Adrenal gland (tissue), 19 donors: ENCODE data around the gene URI1. TPM values are rescaled to one million over a fixed set of nuclear protein-coding genes. Genes with fewer than 3 reads are reported as not detected.

Experiments
- DNase-seq, 7 donors: peaks; one replicate each; pipeline ENCODE4 v3.0.0-alpha.2; 2019 to 2020
- H3K27ac ChIP-seq, 5 donors: fragments of 200-600 bp; sonication (generic) in 4 of 5; 1 replicate in 3 of 5; 2 replicates in 2 of 5; pipeline versions ENCODE4 v1.5.1 to v1.8.0; 2016 to 2020; ENCODE audit warnings: mild to moderate bottlenecking in 1 of 5
- H3K27me3 ChIP-seq: fragments of 200-600 bp; 2 replicates; pipeline ENCODE4 v1.8.0; 2021
- H3K36me3 ChIP-seq, 2 donors: fragments of 200-600 bp; replicated peaks in 1 of 2; 1 replicate in 1 of 2; 2 replicates in 1 of 2; pipeline versions ENCODE4 v1.5.1 to v1.8.0; 2018 to 2022
- H3K4me1 ChIP-seq, 2 donors: fragments of 200-600 bp; replicated peaks in 1 of 2; 1 replicate in 1 of 2; 2 replicates in 1 of 2; pipeline versions ENCODE4 v1.5.1 to v1.8.0; 2018 to 2021
- H3K4me3 ChIP-seq, 4 donors: fragments of 200-600 bp; sonication (generic) in 3 of 4; one replicate each; pipeline ENCODE4 v1.5.1; 2016 to 2018
- H3K9me3 ChIP-seq, 3 donors: fragments of 200-600 bp; sonication (generic) in 1 of 3; replicated peaks in 1 of 3; 1 replicate in 2 of 3; 2 replicates in 1 of 3; pipeline versions ENCODE4 v1.5.1 to v1.8.0; 2016 to 2021
- POLR2A ChIP-seq, 2 donors: fragments of 450-650 bp; IDR thresholded peaks; one replicate each; pipeline ENCODE4 v1.6.1; 2017; ENCODE audit warnings: antibody characterized with exemption in 2 of 2, mild to moderate bottlenecking in 2 of 2, moderate library complexity in 1 of 2
- WGBS, 4 donors: extraction: QIAGEN DNeasy Blood & Tissue Kit in 2 of 4; methylation state at CpG; one replicate each; pipeline versions ENCODE4 v1.1.5 to v1.1.7; 2013 to 2017; 5-methylcytosine and 5-hydroxymethylcytosine counted together
- intact Hi-C, 2 donors: fragments of 100-400 bp; cut with DNase I; formaldehyde crosslinking; loops; one replicate each; pipeline versions ENCODE4 v1.14.1 to v1.15.0; 2022 to 2023
- long read RNA-seq, 10 donors: library from polyadenylated mRNA in 3 of 10; unstranded in 2 of 10; stranded (forward) in 1 of 10; transcript quantifications; one replicate each; pipeline ENCODE4 v2.0.0 and lab custom pipeline, GENCODE V29; 2021 to 2026
- polyA plus RNA-seq, 3 donors: library from polyadenylated mRNA; stranded (reverse); fragments of 200-250 nt in 2 of 3; fragments of 350-450 nt in 1 of 3; fragmentation: Illumina TruSeq in 1 of 3; extraction: RNeasy Lipid Tissue Mini Kit (QIAGEN cat#74804) in 1 of 3; gene quantifications; one replicate each; pipeline ENCODE4 v1.2.3, GENCODE V29; 2013 to 2014
- total RNA-seq, 9 donors: library from RNA; depleted of rRNA in 4 of 9; stranded (reverse); fragments of >200 nt in 4 of 9; fragments of 120-200 nt in 1 of 9; fragmentation: NEBNext Ultra II Directional in 1 of 9; extraction: Animal tissue kit (Norgen Biotek cat#: 25700) in 1 of 9; gene quantifications; one replicate each; pipeline versions ENCODE4 v1.1.0 to v1.2.4, GENCODE V29; 2013 to 2023
- TF ChIP-seq, protein P1 (sequence below), 6 experiments: fragments of 450-650 bp in 4 of 6; fragments of 200-600 bp in 2 of 6; sonication (generic) in 1 of 6; IDR thresholded peaks; 1 replicate in 5 of 6; 2 replicates in 1 of 6; pipeline versions ENCODE4 v1.5.1 to v1.8.0; 2016 to 2021; ENCODE audit warnings: antibody characterized with exemption in 6 of 6, mild to moderate bottlenecking in 2 of 6, moderate library complexity in 1 of 6
- donor health status: healthy with polysubstance abuse.
- donor health status: Bipolar disorder and iron deficiency.
- donor health status: DM: yes; HTN: yes; CAD: no.
- donor health status: DM: no; HTN: no; CAD: no.
- donor health status: DM: no; HTN: no; CAD: no.
- donor health status: DM: yes; HTN: yes; CAD: no.

Gene URI1
- total RNA-seq: 100 to 1,000 TPM in 1 of 9 donors, 10 to 100 TPM in 8; 37.4 to 115 (median 73.4) TPM
- polyA plus RNA-seq: 10 to 100 TPM; 21.6 to 81.9 (median 23.2) TPM
- long read RNA-seq, donor 1, transcript URI1-202 (11 exons, 3,444 nt): major isoform, 8 of 21 reads
- long read RNA-seq, donor 1, partial matches to known transcripts: 6 of 21 reads
- long read RNA-seq, donor 1, other reads (novel, unspliced or antisense): 0 of 21 reads
- long read RNA-seq, donor 2, partial matches to known transcripts: 23 of 28 reads
- long read RNA-seq, donor 2, other reads (novel, unspliced or antisense): 0 of 28 reads
- long read RNA-seq, donor 3, transcript URI1-202 (11 exons, 3,444 nt): major isoform, 10 of 21 reads
- long read RNA-seq, donor 3, partial matches to known transcripts: 7 of 21 reads
- long read RNA-seq, donor 3, other reads (novel, unspliced or antisense): 0 of 21 reads
- long read RNA-seq, donor 4, partial matches to known transcripts: 4 of 7 reads
- long read RNA-seq, donor 4, other reads (novel, unspliced or antisense): 2 of 7 reads
- long read RNA-seq, donor 5, transcript URI1-202 (11 exons, 3,444 nt): major isoform, 92 of 149 reads
- long read RNA-seq, donor 5, transcript URI1-206 (10 exons, 2,495 nt): minor isoform, 27 of 149 reads
- long read RNA-seq, donor 5, partial matches to known transcripts: 9 of 149 reads
- long read RNA-seq, donor 5, other reads (novel, unspliced or antisense): 21 of 149 reads
- long read RNA-seq, donor 6, partial matches to known transcripts: 2 of 2 reads
- long read RNA-seq, donor 6, other reads (novel, unspliced or antisense): 0 of 2 reads
- long read RNA-seq, donor 7, transcript URI1-211 (3 exons, 1,032 nt): major isoform, 5 of 33 reads
- long read RNA-seq, donor 7, partial matches to known transcripts: 26 of 33 reads
- long read RNA-seq, donor 7, other reads (novel, unspliced or antisense): 0 of 33 reads
- long read RNA-seq, donor 8, transcript URI1-211 (3 exons, 1,032 nt): minor isoform, 5 of 77 reads
- long read RNA-seq, donor 8, transcript URI1-206 (10 exons, 2,495 nt): minor isoform, 6 of 77 reads
- long read RNA-seq, donor 8, transcript URI1-202 (11 exons, 3,444 nt): major isoform, 15 of 77 reads
- long read RNA-seq, donor 8, partial matches to known transcripts: 42 of 77 reads
- long read RNA-seq, donor 8, other reads (novel, unspliced or antisense): 9 of 77 reads
- long read RNA-seq, donor 9, transcript URI1-202 (11 exons, 3,444 nt): major isoform, 8 of 52 reads
- long read RNA-seq, donor 9, partial matches to known transcripts: 38 of 52 reads
- long read RNA-seq, donor 9, other reads (novel, unspliced or antisense): 0 of 52 reads
- long read RNA-seq, donor 10, transcript URI1-202 (11 exons, 3,444 nt): minor isoform, 5 of 25 reads
- long read RNA-seq, donor 10, transcript URI1-211 (3 exons, 1,032 nt): major isoform, 8 of 25 reads
- long read RNA-seq, donor 10, partial matches to known transcripts: 11 of 25 reads
- long read RNA-seq, donor 10, other reads (novel, unspliced or antisense): 0 of 25 reads

- peak; percentile 88 to 97 (median 93) for DNase-seq
- intact Hi-C loops: no loop called here
- H3K27me3 ChIP-seq: no peaks in the 10 kb centered on the region
- H3K36me3 ChIP-seq: no peaks in the 10 kb centered on the region
- H3K4me1 ChIP-seq: peaks cover 10 to 37% of the 10 kb centered on the region in 2 donors
- no peaks in the 10 kb centered on the region for H3K9me3 ChIP-seq
- peak within 1 kb of the TSS; percentile 69 to 92 (median 85) for H3K4me3 ChIP-seq
- H3K27ac ChIP-seq: peak within 1 kb of the TSS; percentile 6 to 95 (median 76)
- peak; percentile 64 to 65 for TF ChIP-seq POLR2A (IDR thresholded peaks at IDR 0.05)
- TF ChIP-seq, protein P1, sequence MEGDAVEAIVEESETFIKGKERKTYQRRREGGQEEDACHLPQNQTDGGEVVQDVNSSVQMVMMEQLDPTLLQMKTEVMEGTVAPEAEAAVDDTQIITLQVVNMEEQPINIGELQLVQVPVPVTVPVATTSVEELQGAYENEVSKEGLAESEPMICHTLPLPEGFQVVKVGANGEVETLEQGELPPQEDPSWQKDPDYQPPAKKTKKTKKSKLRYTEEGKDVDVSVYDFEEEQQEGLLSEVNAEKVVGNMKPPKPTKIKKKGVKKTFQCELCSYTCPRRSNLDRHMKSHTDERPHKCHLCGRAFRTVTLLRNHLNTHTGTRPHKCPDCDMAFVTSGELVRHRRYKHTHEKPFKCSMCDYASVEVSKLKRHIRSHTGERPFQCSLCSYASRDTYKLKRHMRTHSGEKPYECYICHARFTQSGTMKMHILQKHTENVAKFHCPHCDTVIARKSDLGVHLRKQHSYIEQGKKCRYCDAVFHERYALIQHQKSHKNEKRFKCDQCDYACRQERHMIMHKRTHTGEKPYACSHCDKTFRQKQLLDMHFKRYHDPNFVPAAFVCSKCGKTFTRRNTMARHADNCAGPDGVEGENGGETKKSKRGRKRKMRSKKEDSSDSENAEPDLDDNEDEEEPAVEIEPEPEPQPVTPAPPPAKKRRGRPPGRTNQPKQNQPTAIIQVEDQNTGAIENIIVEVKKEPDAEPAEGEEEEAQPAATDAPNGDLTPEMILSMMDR (IDR thresholded peaks at IDR 0.05): no peak
- 0 to 1% (median 0%) methylated on average over 25 to 59 of the region's 59 CpGs for WGBS, 4 donors
These were observed at the start of gene URI1 for GRCh38 chr19:29941828-29942403. Gene URI1, plus strand, starts transcription at chr19:29942239. Its CDS starts 309 bp downstream, at chr19:29942548.

- DNase-seq: peak in 5 of 7 donors; percentile 57 to 83 (median 64)
- H3K36me3 ChIP-seq: no peaks in the 10 kb centered on the region
- no peaks in the 10 kb centered on the region for H3K27me3 ChIP-seq
- H3K4me3 ChIP-seq: no peak overlapping the region
- no peak overlapping the region for H3K27ac ChIP-seq
- intact Hi-C loops: no loop called here
- H3K9me3 ChIP-seq: no peaks in the 10 kb centered on the region
- TF ChIP-seq, protein P1 (IDR thresholded peaks at IDR 0.05): no peak
- no peak for TF ChIP-seq POLR2A (IDR thresholded peaks at IDR 0.05)
- WGBS, 4 donors: 48 to 49% (median 49%) methylated on average over 11 of the region's 11 CpGs
- H3K4me1 ChIP-seq: peaks cover 0 to 6% of the 10 kb centered on the region in 2 donors
These were observed 48.3 kb upstream of the URI1 start for GRCh38 chr19:29893606-29894284.

DNA sequence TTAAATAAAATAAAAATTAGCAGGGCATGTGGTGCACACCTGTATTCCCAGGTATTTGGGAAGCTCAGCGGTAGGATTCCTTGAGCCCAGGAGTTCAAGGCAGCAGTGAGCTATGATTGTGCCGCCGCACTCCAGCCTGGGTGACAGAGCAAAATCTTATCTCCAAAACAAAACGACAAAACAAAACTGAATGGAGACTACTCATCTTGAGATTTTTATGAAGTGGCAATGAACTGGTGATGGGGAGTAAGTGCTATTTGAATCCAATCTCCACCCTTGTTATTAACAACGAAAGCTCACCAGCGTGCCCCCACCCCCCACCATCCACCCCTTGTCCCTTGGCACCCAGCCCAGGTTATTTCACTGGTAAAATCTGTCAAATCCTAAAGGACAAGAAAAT, 45.2 kb upstream of the URI1 start:
- Histone ChIP-seq H3K4me3 (no peak overlapping the region), H3K9me3 (no peaks in the 10 kb centered on the region), H3K27me3 (no peaks in the 10 kb centered on the region), H3K4me1 (peaks cover 0 to 6% of the 10 kb centered on the region in 2 donors), H3K36me3 (no peaks in the 10 kb centered on the region), H3K27ac (no peak overlapping the region)
- TF ChIP-seq, protein P1 (IDR thresholded peaks at IDR 0.05): no peak
- TF ChIP-seq POLR2A (IDR thresholded peaks at IDR 0.05): no peak
- WGBS, 4 donors: 24 to 37% (median 31%) methylated on average over 6 of the region's 6 CpGs
- intact Hi-C loops: no loop called here
- peak in 1 of 7 donors; percentile 31 for DNase-seq
